Erythroblast (primary cell): ENCODE data around the gene SMYD1.

Source experiments
- GATA1 ChIP-seq: IDR thresholded peaks from 2 replicates; pipeline ENCODE4 v1.6.1; 2011; ENCODE audit warnings: low read depth, mild to moderate bottlenecking, control low read depth, low read length, moderate library complexity
- POLR2A ChIP-seq: IDR thresholded peaks from 2 replicates; pipeline ENCODE4 v1.6.1; 2011; ENCODE audit warnings: mild to moderate bottlenecking, low read length

- no peak for TF ChIP-seq POLR2A
- no peak for TF ChIP-seq GATA1
Observed at GRCh38 chr2:88086401-88086800, 18.8 kb downstream of the SMYD1 start.
